GM18867 (cell line): ENCODE measurements around the gene AQP1.

ENCODE experiments used
- ATAC-seq: cut with Tn5 transposase; IDR thresholded peaks from one replicate; pipeline ENCODE4 v1.9.1; 2021; ENCODE audit warnings: mild to moderate bottlenecking, moderate library complexity; ENCODE audit not compliant: unreplicated experiment

The AQP1 gene

DNA sequence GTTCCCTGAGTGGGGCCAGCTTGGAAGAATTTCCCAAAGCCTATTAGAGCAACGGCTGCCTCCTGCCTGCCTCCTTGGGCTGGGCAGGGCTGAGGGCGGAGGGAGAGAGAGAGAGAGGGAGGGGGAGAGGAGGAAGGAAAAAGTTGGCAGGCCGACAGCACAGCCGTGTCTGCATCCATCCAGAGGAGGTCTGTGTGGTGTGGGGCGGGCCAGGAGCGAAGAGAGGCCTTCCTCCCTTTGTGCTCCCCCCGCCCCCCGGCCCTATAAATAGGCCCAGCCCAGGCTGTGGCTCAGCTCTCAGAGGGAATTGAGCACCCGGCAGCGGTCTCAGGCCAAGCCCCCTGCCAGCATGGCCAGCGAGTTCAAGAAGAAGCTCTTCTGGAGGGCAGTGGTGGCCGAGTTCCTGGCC lies at the start of gene AQP1:
Gene AQP1 (plus strand): TSS at position 293 of the 409 bp plus-strand sequence. CDS start 57 bp downstream, at position 350.
- no peak for ATAC-seq

DNA sequence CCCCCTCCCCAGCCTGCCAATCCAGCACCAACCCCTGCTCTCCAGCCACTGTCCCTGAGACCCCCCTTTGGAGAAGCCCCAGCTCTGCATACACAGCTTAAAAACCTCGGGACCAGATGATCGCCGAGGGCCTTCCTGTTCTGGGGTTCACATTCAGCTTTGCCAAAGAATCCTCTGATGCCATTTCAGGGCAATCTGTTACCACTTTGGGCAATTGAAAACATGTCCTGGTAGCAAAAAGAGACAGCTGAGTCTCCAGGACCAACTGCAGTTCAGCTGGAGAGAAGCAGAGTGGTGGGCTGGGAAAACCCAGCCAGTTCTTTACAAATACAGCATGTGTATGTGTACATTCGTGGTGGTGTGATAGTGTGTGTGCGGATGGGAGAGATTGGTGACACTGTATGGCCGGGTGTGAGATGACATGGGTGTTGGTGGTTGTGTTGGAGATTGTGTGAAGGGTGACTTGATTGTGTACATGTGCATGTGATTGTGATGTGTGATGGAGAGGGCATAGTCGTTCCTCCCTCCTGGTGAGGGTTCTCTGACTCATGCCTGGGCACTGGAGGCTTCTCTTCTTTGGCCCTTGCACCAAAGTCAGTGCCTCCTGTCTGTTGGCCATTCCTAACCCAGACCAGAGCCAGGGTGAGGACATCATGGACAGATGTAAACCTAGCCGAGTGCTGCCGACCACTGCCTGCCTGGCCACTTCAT lies 48.5 kb upstream of the AQP1 start:
- no peak for ATAC-seq

DNA sequence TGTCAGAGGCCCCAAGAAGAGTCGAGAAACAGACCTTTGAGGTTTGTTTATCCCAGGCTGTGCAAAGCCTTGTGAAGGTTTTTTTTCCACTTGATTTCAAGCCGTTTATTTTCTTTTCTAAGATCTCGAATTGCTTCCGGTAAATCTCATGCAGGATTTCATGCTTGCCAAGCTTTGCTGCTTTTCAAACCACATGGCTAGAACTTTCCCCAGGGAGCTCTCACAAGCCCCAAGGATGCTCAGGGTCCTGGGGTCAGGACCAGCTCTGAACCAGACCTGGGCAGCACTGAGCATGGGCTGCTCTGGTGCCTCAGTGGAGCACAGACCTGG lies 48.0 kb upstream of the AQP1 start:
- no peak for ATAC-seq

DNA sequence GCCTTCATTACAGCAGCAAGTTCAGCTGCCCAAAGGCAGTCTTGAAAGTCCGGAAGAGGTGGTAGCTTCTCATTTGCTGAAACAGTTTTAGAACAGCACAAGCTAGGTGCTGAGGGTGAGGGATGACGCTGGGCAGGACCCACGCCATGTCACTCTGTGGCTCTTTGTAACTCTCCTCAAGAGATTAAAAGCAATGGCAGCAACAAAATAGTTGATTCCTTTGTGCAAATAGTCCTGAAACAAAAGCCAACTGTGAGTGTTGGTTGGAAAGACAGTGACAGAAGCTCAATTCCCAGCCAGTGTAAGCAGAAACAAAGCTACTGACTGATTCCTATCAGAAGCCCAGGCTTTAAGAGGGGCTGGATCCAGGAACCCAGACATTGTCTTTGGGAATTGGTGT lies 47.6 kb upstream of the AQP1 start:
- ATAC-seq, result no peak

DNA sequence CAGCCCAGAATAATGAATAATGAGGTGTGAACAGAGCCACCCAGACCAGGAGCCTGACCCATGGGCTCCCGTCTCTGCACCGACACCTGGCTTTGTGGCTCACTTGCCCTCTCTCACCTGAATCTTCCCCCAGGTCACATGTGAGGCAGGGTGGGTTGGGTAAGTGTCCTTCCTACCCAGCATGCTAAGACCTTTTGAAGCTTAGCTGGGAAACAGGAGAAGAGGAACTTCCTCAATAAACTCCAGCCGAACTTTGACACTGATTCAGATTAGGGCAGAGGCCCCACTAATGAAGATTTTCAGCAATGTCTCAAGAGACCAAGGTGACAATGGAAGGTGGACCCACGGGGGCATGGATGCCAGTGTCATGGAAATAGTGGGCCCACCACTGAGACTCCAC lies 46.6 kb upstream of the AQP1 start:
- no peak for ATAC-seq

DNA sequence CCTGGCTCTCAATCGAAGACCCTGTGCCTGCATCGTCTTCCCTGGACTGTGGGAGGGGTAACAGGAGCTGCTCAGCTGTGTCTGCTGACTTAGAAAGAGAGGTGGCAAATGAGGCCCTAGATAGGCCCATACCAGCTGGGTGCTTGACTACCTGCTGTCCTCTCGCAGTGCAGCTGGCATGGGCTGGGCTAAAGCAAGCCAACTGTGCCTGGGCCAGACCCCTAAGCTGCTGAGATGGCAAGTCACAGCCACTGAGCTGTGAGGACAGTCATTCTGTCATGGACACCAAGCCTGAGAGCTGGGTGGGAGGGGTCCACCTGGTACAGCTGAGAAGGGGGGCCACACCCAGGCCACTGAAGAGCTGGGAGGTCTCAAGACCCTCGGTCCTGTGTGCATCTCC lies 45.8 kb upstream of the AQP1 start:
- ATAC-seq, result no peak

DNA sequence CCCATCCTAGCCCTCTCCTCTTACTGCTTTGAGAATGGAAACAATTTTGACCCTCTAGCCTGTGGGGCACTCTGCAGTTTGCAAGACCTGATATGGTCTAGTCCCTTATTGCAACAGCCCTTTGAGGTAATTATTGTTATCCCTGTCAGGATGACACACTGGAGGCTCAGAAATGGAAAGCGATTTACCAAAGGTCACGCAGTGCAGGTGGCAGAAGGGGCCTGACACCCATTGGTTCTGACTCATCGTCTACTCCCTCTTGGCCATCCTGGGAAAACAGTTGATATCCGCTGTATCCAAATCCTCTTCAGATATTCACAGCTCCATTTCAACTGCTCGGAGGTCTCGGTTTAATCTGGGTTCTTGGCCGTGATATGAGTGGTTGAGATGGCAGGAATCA lies 44.7 kb upstream of the AQP1 start:
- no peak for ATAC-seq

DNA sequence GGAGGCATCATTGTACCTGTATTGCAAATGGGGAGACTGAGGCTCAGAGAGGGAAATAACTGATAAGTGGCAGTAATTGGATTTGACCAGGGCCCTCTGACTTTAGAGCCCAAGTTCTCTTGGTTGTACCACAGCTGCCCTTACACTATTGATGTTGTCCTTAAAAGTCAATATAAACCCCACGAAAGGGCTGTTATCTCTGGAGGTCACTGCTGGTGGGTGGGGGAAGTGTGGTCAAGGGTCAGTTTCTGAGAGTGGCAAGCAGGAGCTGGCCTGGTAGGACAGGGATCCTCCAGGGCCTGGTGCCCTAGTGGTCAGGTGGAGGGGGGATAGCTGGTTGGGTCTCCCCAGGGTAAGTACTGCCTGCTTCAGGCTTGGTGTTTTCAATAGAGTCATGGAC lies 44.2 kb upstream of the AQP1 start:
- no peak for ATAC-seq

DNA sequence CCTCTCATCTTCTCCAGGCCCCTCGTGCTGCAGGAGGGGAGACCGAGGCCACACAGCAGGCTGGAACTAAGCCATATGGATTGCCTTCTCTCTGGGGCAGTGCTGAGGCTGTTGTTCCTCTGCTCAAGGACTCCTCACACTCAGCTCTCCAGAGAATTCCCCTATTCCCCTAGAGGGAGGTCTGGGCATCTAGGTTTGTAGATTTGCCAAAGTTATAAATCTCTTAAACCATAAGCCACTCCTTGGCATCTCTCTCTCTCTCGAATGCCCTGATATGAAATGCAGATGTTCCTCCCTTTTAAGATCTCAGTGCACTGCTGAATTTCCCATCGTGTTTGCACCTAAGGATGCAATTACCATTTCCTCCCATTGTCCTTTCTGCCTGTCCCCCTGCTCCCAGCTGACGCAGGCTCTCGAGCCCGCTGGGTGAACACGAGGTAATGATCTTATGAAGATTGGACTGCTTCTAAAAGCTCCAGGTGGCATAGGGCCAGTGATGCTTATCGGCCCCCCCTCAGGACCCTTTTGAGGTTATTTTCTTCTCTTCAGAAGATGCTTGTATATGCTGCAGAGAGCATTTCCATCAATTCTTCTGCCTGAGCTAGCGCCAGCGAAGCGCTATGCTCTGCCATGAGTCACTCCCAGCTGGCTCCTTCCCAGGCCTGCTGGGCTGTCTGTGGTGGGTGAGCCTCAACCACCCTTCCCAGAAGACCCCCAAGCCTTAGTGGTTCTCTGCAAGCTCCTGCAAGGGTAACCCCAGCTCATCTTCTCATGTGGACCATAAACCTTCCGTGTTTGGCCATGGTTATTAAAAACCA lies 41.6 kb upstream of the AQP1 start:
- ATAC-seq, result no peak

DNA sequence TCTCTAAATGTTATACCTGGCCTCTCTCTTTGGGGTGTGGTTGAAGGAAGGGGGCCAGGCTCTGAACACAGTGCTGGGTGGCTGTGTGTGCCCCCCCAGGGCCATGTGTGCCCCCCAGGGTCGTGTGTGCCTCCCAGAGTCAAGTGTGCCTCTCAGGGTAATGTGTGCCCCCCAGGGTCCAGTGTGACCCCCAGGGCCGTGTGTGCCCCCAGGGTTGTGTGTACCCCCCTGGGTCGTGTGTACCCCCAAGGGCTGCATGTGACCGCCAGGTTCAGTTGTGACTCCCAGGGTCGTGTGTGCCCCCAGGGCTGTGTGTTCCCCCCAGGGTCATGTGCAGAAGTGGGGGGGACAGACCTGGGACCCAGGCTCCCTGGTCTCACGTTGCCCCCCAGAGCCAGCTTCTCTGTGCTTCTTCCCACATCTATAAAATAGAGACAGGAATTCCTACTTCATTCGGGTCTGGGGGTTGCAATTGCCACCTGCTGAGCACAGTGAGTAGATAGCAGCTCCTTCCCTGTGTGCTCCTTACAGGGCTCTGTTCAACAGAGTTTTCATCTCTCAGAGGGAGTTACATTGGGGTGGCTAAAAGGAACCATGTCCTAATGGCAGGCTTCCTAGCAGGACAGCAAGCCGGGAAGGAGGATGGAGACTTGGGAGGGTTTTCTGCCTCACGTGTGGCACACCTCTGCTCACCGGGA lies 40.7 kb upstream of the AQP1 start:
- ATAC-seq, result no peak

DNA sequence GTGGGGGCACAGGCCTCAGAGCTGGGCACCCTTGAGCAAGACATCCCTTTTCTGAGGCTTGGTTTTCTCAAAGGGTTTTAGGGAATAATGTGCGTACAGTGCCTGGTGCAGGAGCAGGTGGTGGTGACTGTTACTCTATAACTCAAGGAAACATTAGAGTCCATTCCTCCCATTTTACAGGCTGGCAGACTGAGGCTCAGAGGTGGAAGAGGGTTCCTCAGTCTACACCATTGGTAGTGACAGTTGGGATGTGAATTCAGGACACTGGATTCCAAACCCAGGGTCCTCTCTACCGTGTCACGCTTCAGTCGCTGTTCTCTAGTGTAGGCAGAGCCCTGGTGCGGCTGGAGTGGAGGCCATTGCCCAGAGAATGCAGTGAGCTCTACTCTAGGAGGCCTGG lies 40.0 kb upstream of the AQP1 start:
- ATAC-seq, result no peak

DNA sequence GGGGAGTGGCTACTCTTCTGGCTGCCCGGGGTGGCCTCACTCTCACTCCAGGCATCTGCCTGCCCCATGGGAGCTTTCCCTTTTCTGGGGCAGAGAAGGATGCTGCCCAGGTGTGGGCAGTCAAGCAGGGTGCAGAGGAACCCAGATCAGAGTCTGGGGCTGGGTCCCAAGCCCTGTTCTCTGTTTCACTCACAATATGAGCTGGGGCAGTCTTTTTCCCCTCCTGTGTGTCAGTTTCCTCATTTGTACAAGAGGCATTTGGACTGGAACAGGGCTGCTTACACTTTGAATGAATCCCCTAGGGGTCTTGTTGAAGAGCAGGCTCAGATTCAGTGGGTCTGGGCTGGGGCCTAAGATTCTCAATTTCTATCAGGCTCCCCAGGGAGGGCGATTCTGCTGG lies 38.4 kb upstream of the AQP1 start:
- ATAC-seq, result no peak

DNA sequence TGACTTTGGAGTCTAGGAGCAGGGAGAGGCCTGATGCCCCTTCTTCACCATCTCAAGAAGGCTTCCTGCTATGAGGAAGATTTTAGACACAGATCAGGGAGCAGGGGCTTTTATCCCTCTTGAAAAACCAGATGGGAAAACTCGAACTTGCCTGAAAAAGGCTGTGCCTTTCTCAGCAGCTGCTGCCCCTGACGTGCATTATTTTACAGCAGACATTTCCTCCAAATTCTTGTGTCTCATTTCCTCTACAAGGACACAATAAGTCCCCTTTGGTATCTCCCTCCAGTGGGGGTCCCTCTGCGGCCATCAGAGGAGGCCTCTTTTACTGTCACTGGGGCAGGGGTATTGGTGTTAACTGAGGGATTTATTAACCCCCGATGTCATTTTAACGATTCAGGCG lies 38.0 kb upstream of the AQP1 start:
- ATAC-seq, result no peak

DNA sequence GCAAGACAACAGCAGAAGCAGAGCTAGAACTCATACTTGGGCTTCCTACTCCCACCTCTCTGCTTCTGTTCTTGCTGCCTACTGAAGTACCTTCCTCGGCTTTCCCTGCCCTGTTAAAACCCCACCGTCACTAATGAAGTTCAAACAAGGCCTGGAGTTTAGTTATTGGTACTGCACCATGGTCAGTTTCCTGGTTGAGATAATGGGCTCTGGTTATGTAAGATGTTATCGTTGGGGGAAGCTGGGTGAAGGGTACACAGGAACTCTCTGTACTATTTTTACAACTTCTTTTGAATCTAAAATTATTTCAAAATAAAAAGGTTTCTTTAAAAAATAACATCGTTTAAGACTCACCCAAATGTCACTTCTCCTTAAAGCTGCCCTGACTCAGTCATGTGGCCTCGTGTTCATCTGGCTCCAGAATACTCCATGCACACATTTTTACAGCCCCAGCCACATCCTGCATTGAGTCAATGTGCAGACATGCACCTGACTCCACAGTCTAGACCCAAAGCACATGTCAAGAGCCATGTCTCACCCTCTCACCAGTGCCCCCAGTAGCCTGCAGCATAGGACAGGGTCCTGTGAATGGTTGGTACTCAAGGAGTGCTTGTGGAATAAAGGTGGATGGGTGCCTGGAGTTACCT lies 36.9 kb upstream of the AQP1 start:
- ATAC-seq, result no peak

DNA sequence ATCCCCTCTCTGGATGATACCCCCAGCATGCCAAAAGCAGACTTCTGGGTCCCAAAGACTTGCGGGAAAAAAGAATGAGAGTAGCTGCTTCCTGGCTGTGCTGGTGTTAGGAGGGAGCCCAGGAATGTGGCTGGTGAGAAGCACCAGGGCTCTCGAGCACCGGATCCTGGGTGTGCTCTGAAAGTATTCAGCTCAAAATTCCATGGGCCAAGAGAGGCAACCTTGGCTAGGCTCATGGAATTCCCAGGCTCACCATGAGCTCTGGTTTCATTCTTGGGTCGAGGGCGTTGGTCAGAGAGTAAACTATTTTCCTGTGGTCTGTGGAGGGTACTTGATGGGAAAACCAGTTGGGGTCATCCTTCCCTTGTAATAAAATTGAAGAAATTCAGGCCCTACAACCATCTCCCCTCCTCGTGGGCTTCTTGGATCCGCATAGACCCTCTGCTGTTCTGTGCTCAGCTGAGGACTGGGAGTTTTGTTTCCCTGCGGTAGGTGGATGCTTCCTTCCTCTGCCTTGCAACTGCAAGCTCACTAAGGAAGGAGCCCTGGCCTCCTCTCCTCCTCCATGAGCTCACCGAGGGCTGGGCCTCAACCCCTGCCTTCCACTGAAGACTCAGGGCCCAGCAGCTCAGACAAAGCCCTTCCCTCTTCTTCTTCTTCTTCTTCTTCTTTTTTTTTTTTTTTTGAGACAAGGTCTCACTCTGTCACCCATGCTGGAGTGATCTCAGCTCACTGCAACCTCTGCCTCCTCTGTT lies 34.5 kb upstream of the AQP1 start:
- no peak for ATAC-seq

DNA sequence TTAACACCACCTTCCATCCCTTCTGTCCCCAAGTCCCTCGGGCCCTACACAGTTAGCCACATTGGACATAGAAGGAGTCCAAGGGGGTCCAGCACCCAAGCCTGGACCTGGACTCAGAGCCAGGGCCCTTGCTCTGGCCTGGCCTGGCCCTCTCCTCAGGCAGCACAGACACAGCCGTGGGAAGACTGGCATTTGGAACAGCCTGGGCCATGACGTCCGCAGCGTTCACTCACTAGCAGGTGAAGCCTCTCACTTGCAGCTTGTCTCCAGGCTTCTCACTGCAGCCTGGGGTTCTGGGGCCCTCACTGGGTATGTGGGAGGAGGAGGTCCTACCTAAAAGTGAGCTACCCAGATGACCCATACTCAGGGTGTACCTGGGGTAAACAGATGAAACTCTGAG lies 33.7 kb upstream of the AQP1 start:
- ATAC-seq, result no peak

DNA sequence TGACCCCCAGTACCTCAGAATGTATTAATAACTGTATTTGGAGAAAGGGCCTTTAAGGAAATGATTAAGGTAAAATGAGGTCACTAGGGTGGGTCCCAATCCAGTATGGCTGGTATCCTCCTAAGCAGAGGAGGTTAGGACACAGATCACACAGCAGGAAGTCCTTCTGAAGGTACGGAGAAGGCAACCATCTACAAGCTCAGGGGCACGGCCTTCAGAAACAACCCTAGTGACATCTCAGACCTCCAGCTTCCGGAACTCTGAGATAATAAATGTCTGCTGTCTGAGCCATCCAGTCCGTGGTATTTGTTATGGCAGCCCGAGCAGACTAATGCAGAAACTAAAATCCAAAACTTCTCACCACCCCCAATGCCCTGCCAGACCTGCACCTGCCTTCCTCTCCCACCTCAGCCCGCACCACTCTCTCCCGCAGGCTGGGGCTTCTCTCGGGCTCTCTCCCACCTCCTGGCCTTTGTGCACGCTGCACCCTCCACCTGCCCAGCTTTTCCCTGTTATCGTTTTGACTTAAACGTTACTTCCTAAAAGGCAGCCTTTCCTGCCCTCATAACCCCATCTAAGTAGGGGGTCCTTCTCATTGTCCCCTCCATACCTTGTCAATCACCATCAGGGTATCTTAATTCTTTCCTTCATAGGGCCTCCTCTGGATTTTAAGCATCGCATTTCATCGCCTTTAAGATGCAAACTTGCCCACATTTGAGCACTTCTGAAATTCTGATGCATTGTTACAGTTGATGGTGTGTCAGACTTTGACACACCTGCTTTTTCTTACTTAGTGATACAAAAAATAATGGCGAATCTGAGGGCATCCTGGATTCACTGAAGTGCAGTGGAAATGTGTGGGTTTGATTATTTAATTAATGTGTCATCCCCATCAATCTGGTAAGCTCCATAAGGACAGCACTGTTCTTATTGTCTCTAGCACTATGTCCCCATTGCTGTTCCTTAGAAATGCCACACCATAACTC lies 32.2 kb upstream of the AQP1 start:
- no peak for ATAC-seq

DNA sequence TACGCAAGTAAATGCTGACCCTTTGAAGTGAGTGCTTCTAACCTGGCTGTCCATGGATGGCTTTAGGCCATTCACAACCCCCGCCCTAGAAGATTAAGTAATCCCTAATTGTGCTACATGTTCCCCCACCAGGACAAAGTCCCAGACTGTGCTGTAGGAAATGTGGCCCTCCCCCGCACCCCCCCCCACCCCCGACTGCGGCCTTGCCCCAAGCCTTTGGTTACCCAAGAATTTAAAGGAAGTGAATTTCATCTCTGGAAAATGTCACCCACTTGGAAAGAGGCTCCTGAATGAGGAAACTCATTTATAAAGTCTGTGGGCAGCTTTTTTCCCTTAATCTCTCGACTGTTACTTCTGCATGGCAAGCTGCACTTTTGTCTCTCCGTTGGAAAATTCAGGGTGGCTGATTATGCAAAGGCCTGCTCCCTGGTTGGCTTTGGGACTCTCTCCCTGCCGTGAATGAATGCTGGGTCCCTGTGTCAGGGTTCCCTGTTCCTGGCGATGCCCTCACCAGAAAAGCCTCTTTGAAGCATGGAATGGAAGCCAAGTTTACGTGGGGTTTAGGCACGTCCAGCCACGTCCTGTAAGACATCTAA lies 31.4 kb upstream of the AQP1 start:
- ATAC-seq, result no peak

DNA sequence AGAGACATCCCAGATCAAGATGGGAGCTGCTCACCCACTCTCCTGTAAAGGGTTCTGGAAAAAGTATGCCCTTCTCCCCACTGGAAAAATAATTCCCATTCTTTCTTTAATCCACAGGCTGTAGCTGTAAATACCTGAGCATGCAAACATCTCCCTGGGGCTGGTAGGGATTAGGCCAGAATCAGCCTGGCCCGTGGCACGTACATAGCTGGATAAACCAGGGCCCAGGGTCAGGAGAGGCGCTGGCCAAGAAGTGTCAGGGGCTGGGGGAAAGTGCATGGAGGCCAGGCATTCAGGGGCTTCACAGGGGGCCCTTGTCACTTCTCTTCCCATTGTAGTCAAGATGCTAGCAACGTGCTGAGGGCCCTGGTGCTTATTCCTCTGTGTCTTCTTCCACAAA lies 30.7 kb upstream of the AQP1 start:
- no peak for ATAC-seq
